ENCODE data around the gene SIRPA.
"Not testable (repeated sequence)": the region's sequence is repeated elsewhere in the genome, so short reads cannot be mapped to it uniquely, and the experiment has no call there.

Gene SIRPA

GRCh38 chr20:1911536-1911935 is 16.3 kb downstream of the SIRPA start:
- no peak for FAIRE-seq
- DNase-seq (ENCODE audit: insufficient read length) = no peak
- TF ChIP-seq POLR2AphosphoS5 (IDR thresholded peaks at IDR 0.05; ENCODE audit: low read depth, low read length) (no peak), TAF1 (IDR thresholded peaks at IDR 0.05; ENCODE audit: borderline replicate concordance, low read depth, low read length) (no peak), POLR2A (IDR thresholded peaks at IDR 0.05; ENCODE audit: low read depth, low read length) (no peak)

DNA sequence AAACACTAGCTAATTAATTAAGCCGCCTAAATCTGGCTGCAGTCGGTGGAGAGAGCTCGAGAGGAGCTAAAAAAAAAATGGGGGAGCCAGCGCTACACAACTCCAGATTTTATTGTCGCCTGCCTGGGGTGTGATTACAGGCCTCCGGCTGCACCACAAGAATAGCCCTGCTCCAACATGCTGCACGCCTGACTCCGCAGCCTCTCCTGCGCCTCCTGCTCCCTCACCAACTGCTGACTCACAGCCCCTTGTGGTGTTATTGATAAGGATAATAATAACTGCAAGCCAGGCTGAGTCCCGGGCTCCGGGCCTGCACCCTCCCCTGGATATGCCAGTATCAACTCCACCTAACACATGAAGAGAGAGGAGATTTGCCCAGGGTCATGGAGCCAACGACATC is 16.8 kb downstream of the SIRPA start:
- DNase-seq (ENCODE audit: insufficient read length) = no peak
- FAIRE-seq = no peak

GRCh38 chr20:1912646-1913045 is 17.4 kb downstream of the SIRPA start:
- TF ChIP-seq POLR2A (IDR thresholded peaks at IDR 0.05; ENCODE audit: low read depth, low read length) (no peak), POLR2AphosphoS5 (IDR thresholded peaks at IDR 0.05; ENCODE audit: low read depth, low read length) (no peak), TAF1 (IDR thresholded peaks at IDR 0.05; ENCODE audit: borderline replicate concordance, low read depth, low read length) (no peak)
- DNase-seq (ENCODE audit: insufficient read length) (no peak), FAIRE-seq (no peak)

More for the DNA sequence above, 16.8 kb downstream of the SIRPA start:
- no peak for TF ChIP-seq TAF1 (IDR thresholded peaks at IDR 0.05; ENCODE audit: borderline replicate concordance, low read depth, low read length)
- TF ChIP-seq POLR2A (IDR thresholded peaks at IDR 0.05; ENCODE audit: low read depth, low read length) = no peak
- TF ChIP-seq POLR2AphosphoS5 (IDR thresholded peaks at IDR 0.05; ENCODE audit: low read depth, low read length) = no peak

DNA sequence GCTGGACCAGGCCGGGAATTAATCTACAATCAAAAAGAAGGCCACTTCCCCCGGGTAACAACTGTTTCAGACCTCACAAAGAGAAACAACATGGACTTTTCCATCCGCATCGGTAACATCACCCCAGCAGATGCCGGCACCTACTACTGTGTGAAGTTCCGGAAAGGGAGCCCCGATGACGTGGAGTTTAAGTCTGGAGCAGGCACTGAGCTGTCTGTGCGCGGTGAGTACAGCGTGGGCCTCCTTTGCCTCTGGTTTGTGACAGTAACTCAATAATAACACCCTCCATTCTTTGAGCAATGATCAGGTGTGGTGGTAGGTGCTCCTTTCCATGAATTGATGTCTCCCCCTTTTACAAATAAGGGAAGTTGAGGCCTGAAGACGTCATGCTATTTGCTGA is 20.0 kb downstream of the SIRPA start:
- FAIRE-seq = not testable (repeated sequence)

DNA sequence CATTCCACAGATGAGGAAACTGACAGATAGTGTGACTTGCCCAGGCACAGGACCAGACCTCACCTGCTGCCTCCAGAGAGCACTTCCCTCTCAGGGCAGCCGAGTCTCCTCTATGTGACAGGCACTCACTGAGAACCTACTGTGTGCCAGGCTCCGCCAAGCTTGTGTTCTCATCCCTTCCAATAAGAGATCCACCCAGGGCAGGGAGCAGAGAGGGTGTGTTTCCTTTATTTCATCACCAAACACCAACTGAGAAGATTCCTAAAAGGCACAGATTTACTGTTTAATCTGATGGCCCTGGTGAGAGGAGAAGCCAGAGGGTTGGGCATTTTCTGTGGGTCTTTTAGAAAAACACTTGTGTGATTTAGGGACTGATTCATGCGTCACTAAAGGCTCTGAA is 20.5 kb downstream of the SIRPA start:
- TF ChIP-seq POLR2A (IDR thresholded peaks at IDR 0.05; ENCODE audit: low read depth, low read length) (no peak), POLR2AphosphoS5 (IDR thresholded peaks at IDR 0.05; ENCODE audit: low read depth, low read length) (no peak), TAF1 (IDR thresholded peaks at IDR 0.05; ENCODE audit: borderline replicate concordance, low read depth, low read length) (no peak)
- FAIRE-seq (no peak), DNase-seq (ENCODE audit: insufficient read length) (no peak)

More for the DNA sequence above, 20.0 kb downstream of the SIRPA start:
- not testable (repeated sequence) for DNase-seq (ENCODE audit: insufficient read length)

GRCh38 chr20:1917786-1918185 is 22.6 kb downstream of the SIRPA start:
- TF ChIP-seq POLR2A (IDR thresholded peaks at IDR 0.05; ENCODE audit: low read depth, low read length) (no peak), TAF1 (IDR thresholded peaks at IDR 0.05; ENCODE audit: borderline replicate concordance, low read depth, low read length) (no peak), POLR2AphosphoS5 (IDR thresholded peaks at IDR 0.05; ENCODE audit: low read depth, low read length) (no peak)
- FAIRE-seq (no peak), DNase-seq (ENCODE audit: insufficient read length) (no peak)

DNA sequence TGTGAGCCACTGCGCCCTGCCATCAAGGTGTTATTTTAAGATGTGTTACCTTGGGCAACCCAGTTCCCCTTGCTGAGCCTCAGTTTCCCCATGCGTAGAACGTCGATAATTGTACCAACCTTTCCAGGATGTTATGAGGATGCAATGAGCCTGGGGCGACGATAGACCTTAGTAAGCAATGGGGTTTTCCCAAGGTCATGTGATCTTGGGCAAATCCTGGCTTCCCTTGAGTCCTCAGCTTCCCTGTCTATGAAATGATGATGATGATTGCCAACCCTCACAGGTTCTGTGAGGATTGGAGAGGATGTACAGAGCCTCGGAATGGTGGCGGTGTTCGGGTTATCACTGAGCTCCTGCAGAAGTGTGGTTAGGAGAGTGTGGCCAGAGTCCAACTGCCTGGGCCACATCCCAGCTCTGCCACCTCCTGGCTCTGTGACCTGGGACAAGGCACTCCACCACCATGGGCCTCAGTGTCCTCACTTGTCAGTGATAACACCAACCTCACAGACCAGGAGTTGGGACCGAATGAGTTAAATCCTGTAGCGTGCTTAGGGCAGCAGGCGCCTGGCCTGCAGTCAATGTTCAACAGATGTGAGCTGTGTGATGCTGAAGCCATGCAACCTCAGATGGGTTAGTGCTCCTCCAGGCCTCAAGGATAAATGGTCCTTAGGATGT is 23.4 kb downstream of the SIRPA start:
- no peak for FAIRE-seq
- TF ChIP-seq TAF1 (IDR thresholded peaks at IDR 0.05; ENCODE audit: borderline replicate concordance, low read depth, low read length) (no peak), POLR2A (IDR thresholded peaks at IDR 0.05; ENCODE audit: low read depth, low read length) (no peak), POLR2AphosphoS5 (IDR thresholded peaks at IDR 0.05; ENCODE audit: low read depth, low read length) (no peak)
- no peak for DNase-seq (ENCODE audit: insufficient read length)

GRCh38 chr20:1920252-1920651 is 25.0 kb downstream of the SIRPA start:
- FAIRE-seq = no peak
- TF ChIP-seq POLR2AphosphoS5 (IDR thresholded peaks at IDR 0.05; ENCODE audit: low read depth, low read length) = no peak
- DNase-seq (ENCODE audit: insufficient read length) = no peak

DNA sequence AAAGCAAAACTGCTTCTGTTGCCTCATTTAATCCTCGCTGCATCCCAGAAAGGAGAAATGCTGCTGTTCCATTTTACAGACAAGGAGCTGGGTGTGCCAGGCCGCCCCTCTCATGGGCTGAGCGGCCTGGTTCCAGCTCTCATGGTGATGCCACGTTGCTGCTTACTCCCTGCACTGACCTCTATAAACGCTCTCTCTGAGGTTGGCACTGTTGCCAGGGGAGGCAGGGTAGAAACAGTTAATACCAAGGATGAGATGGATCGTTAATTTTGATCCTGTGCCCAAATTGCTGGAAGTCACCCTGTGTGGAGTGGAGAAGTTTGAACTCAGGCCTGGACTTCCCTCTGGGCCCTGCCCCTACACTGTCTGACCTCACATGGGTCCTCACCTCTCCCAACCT is 25.6 kb downstream of the SIRPA start:
- DNase-seq (ENCODE audit: insufficient read length) (no peak), FAIRE-seq (no peak)
- TF ChIP-seq POLR2AphosphoS5 (IDR thresholded peaks at IDR 0.05; ENCODE audit: low read depth, low read length) (no peak), TAF1 (IDR thresholded peaks at IDR 0.05; ENCODE audit: borderline replicate concordance, low read depth, low read length) (no peak)

DNA sequence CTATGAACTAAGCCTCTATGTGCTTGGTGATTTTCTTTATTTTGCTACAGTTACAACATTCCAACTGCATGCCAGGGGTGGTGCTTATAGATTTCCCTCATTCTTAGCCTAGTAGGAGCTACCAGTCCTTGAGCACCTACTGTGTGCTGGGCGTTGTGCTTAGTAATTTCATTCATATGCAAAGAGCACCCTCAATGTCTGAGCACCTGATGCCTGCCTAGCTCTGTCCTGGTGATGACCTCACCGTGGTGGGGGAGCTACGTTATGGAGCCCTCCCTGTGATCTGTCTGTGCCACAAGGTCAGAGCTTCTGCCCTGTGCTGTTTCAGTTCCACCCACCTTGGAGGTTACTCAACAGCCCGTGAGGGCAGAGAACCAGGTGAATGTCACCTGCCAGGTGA is 26.8 kb downstream of the SIRPA start:
- not testable (repeated sequence) for DNase-seq (ENCODE audit: insufficient read length); FAIRE-seq

- no peak for DNase-seq (ENCODE audit: insufficient read length)
- FAIRE-seq = no peak
- TF ChIP-seq POLR2AphosphoS5 (IDR thresholded peaks at IDR 0.05; ENCODE audit: low read depth, low read length) = no peak
- no peak for TF ChIP-seq TAF1 (IDR thresholded peaks at IDR 0.05; ENCODE audit: borderline replicate concordance, low read depth, low read length)
- TF ChIP-seq POLR2A (IDR thresholded peaks at IDR 0.05; ENCODE audit: low read depth, low read length) = no peak
Measured at GRCh38 chr20:1922786-1923185, 27.6 kb downstream of the SIRPA start.

GRCh38 chr20:1924910-1925861 is 30.0 kb downstream of the SIRPA start:
- no peak for DNase-seq (ENCODE audit: insufficient read length)
- FAIRE-seq = no peak
- TF ChIP-seq POLR2AphosphoS5 (IDR thresholded peaks at IDR 0.05; ENCODE audit: low read depth, low read length) (no peak), POLR2A (IDR thresholded peaks at IDR 0.05; ENCODE audit: low read depth, low read length) (no peak), TAF1 (IDR thresholded peaks at IDR 0.05; ENCODE audit: borderline replicate concordance, low read depth, low read length) (no peak)

Measured in GM12892 (cell line).